GM12801 (cell line): Measurements from ENCODE around the gene PTPN4.

Experiments
- CTCF ChIP-seq: IDR thresholded peaks from one replicate; pipeline ENCODE4 v1.5.1; 2011; ENCODE audit warnings: control low read depth; ENCODE audit not compliant: insufficient read length; ENCODE audit errors: extremely low read depth

PTPN4 gene

GRCh38 chr2:119745566-119745965 is 14.2 kb upstream of the PTPN4 start:
- TF ChIP-seq CTCF: no peak

- TF ChIP-seq CTCF: no peak
These were observed 12.7 kb upstream of the PTPN4 start for GRCh38 chr2:119746836-119747686.

DNA sequence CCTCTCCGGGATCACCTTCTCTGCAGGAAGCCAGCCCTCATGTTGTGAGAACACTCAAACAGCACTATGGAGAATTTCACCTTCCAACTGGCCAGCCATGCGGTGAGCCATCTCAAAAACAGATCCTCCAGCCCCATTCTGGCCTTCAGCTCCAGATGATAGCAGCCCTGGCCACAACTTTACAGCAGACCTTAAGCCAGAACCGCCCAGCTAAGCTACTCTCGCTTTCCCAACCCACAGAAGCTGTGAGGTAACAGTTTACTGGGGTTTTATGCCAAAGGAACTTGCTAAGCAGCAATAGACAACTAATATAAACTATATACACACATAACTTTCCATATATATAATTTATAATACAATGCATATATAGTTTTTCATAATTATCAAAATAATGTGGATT is 11.6 kb upstream of the PTPN4 start:
- TF ChIP-seq CTCF: no peak

GRCh38 chr2:119749477-119750012 is 10.2 kb upstream of the PTPN4 start:
- TF ChIP-seq CTCF: no peak

DNA sequence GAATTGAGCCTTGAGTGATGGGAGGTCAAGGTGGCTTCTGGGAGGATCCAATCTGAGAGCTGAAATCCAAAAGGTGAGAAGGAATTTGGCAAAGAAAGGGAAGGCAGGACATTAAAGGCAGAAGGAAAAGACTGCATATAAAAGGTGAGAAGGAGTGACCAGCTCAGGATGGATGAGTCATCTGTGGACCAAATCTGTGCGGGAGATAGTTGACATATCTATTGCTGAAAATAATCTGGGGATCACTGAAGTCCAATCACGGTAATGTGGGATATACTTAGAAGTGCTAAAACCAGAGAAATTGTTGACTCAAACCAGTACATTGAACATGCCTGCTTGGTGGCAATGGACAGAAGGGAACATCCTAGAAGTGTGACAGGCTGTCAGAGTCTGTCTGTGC is 8.0 kb upstream of the PTPN4 start:
- no peak for TF ChIP-seq CTCF

DNA sequence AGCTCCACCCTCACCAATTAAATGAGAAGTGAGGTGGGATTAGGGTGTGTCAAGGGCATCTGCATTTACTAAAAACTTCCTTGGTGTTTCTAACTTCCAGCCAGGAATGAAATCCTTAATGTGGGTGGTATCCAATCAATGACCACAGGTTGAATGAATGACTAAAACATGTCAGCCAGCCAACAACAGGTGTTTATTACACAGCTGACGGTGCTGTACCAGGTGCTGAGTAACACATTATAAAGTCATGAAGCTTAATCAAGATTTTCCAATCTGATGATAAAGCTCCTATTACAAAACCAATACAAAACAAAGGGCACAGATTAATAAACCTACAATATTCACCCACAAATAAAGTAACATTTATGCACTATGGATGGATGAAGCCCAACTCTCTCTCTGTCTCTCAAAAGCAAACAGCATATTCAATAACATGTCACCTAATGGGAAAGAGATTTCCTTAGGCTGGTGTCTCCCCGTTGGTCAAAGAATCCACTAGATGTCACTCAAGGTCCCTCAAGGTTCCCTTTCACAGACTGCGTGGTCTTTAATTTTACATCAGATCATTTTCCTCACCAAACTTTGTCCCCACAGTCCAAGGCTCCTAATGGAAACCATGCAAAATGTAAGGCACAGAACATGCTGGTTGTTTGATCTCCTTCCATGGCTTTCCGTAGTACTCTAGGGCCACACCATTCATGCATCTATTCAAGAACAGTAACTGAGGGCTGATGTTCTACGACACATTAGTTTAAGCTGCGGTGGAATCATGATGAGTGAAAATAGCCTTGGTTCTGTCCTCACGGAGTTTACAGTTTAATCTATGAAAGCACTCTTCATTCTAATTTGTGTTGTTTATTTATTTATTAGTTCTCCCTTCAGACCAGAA is 6.4 kb upstream of the PTPN4 start:
- TF ChIP-seq CTCF: no peak

DNA sequence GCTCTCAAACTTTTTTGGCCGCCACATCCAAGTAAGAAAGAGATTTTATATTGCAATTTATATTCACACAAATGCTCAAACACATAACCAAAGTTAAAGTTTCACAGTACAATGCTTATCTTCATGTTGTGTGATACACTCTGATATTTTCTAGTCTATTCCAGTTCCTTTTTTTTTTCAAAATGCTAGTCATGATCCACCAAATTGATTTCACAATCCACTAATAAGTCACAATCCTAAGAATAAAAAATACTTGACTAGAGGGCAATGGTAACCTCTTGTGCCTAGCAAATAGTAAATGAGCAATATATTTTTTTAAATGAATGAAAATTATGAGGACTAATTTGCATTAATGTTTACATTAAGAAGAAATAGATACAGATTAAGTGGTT is 5.8 kb upstream of the PTPN4 start:
- TF ChIP-seq CTCF: no peak
